HG03558 (cell line): ENCODE results near the gene OSBPL3.

Source experiments
- ATAC-seq: cut with Tn5 transposase; IDR thresholded peaks from one replicate; pipeline ENCODE4 v1.9.1; 2021; ENCODE audit warnings: moderate number of reproducible peaks; ENCODE audit not compliant: unreplicated experiment; ENCODE audit errors: extremely low read depth

OSBPL3 gene

GRCh38 chr7:24779283-24779655 lies 200.7 kb downstream of the OSBPL3 start:
- ATAC-seq = no peak

- ATAC-seq = peak; percentile 63
These were observed 201.3 kb downstream of the OSBPL3 start for GRCh38 chr7:24778543-24779282.

GRCh38 chr7:24777806-24778205 lies 202.2 kb downstream of the OSBPL3 start:
- no peak for ATAC-seq

GRCh38 chr7:24773646-24774045 lies 206.3 kb downstream of the OSBPL3 start:
- no peak for ATAC-seq

- ATAC-seq = no peak
These were observed 210.1 kb downstream of the OSBPL3 start for GRCh38 chr7:24769851-24770250.

- no peak for ATAC-seq
These were observed 210.8 kb downstream of the OSBPL3 start for GRCh38 chr7:24769014-24769830.

- ATAC-seq = no peak
These were observed 212.0 kb downstream of the OSBPL3 start for GRCh38 chr7:24767878-24768569.

GRCh38 chr7:24764972-24765744 lies 214.8 kb downstream of the OSBPL3 start:
- no peak for ATAC-seq

- ATAC-seq = no peak
These were observed 216.0 kb downstream of the OSBPL3 start for GRCh38 chr7:24764011-24764410.

GRCh38 chr7:24763303-24763901 lies 216.6 kb downstream of the OSBPL3 start:
- no peak for ATAC-seq

GRCh38 chr7:24762771-24763170 lies 217.2 kb downstream of the OSBPL3 start:
- no peak for ATAC-seq

GRCh38 chr7:24760968-24761367 lies 219.0 kb downstream of the OSBPL3 start:
- no peak for ATAC-seq

- ATAC-seq = no peak
These were observed 222.4 kb downstream of the OSBPL3 start, which contains the start of gene GSDME for GRCh38 chr7:24757353-24758275. Gene GSDME (minus strand): TSS chr7:24757464. CDS start chr7:24749774, 7,690 bp downstream.

- no peak for ATAC-seq
These were observed 223.2 kb downstream of the OSBPL3 start for GRCh38 chr7:24756545-24757352.

GRCh38 chr7:24755541-24756407 lies 224.2 kb downstream of the OSBPL3 start:
- ATAC-seq = peak; percentile 65

- ATAC-seq = no peak
These were observed 225.0 kb downstream of the OSBPL3 start for GRCh38 chr7:24754906-24755506.
